LNCaP clone FGC (cell line): ENCODE measurements around the gene ATXN1.

Source experiments
- DNase-seq: peaks from one replicate; pipeline ENCODE4 v3.0.0-alpha.2; 2011; ENCODE audit warnings: low read depth
- H3K4me3 ChIP-seq: 2 replicates; pipeline ENCODE4 v1.5.1; 2011; ENCODE audit warnings: mild to moderate bottlenecking, low read depth, low read length, control low read depth
- TF ChIP-seq, protein P1 (sequence below): IDR thresholded peaks from 2 replicates; pipeline ENCODE4 v1.5.1; 2012; ENCODE audit warnings: mild to moderate bottlenecking; ENCODE audit not compliant: control insufficient read depth, insufficient read depth; ENCODE audit errors: extremely low read depth

ATXN1 gene

GRCh38 chr6:16572943-16573342, 188.3 kb downstream of the ATXN1 start:
- TF ChIP-seq, protein P1, sequence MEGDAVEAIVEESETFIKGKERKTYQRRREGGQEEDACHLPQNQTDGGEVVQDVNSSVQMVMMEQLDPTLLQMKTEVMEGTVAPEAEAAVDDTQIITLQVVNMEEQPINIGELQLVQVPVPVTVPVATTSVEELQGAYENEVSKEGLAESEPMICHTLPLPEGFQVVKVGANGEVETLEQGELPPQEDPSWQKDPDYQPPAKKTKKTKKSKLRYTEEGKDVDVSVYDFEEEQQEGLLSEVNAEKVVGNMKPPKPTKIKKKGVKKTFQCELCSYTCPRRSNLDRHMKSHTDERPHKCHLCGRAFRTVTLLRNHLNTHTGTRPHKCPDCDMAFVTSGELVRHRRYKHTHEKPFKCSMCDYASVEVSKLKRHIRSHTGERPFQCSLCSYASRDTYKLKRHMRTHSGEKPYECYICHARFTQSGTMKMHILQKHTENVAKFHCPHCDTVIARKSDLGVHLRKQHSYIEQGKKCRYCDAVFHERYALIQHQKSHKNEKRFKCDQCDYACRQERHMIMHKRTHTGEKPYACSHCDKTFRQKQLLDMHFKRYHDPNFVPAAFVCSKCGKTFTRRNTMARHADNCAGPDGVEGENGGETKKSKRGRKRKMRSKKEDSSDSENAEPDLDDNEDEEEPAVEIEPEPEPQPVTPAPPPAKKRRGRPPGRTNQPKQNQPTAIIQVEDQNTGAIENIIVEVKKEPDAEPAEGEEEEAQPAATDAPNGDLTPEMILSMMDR, result no peak
- no peak overlapping the region for H3K4me3 ChIP-seq
- DNase-seq, result no peak

- TF ChIP-seq, protein P1, result no peak
- no peak overlapping the region for H3K4me3 ChIP-seq
- no peak for DNase-seq
These were observed 188.9 kb downstream of the ATXN1 start for GRCh38 chr6:16572317-16572716.

GRCh38 chr6:16570946-16571345, 190.3 kb downstream of the ATXN1 start:
- H3K4me3 ChIP-seq, result no peak overlapping the region
- DNase-seq, result no peak
- TF ChIP-seq, protein P1, result no peak

DNA sequence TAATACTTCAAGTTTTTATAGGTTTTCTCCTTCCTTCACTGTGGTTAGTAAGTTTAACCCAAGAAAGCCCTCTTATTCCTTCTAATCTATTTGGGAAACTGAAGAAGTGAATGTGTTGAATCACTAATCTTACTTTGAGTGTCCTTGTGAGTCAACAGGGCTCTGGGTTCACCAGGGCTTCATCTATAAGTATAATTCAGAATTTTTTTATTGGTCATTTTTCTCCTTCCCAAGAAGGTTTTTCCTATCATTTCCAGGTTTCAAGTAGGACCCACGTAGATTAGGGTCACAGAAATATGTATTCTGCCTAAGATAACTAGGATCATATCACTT, 191.1 kb downstream of the ATXN1 start:
- TF ChIP-seq, protein P1, result no peak
- DNase-seq, result no peak
- no peak overlapping the region for H3K4me3 ChIP-seq

GRCh38 chr6:16568128-16568527, 193.1 kb downstream of the ATXN1 start:
- peak; percentile 70 for DNase-seq

DNA sequence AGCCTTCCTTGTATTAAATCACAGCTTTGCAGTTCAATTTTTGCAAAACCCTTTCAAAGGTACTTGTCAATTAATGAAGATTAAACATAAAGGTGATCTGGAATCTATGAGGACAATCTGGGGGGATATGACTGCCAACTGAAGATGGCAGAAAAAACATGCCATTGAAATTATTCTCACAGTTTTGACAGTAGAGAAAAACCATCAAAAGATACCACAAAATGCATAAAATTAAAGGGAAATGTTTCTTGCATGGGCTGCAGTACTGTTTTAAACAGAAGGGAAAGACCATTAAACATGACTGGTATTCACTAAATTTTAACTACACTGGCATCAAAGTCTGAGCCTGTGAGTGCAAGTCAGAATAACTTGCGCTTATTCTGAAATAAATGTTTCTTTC, 194.2 kb downstream of the ATXN1 start:
- no peak overlapping the region for H3K4me3 ChIP-seq
- no peak for DNase-seq
- TF ChIP-seq, protein P1, result no peak

More at GRCh38 chr6:16568128-16568527, 193.1 kb downstream of the ATXN1 start:
- no peak overlapping the region for H3K4me3 ChIP-seq
- TF ChIP-seq, protein P1, result no peak

- DNase-seq, result no peak
- TF ChIP-seq, protein P1, result no peak
- no peak overlapping the region for H3K4me3 ChIP-seq
These were observed 196.8 kb downstream of the ATXN1 start for GRCh38 chr6:16564436-16564835.
